A549 (cell line): ENCODE data around the gene EEF1AKMT1. TPM values are rescaled to one million over a fixed set of nuclear protein-coding genes. Genes with fewer than 3 reads are reported as not detected.
"Not testable (repeated sequence)": the region's sequence is repeated elsewhere in the genome, so short reads cannot be mapped to it uniquely, and the experiment has no call there.

Source experiments
- ATAC-seq, 2 experiments: fragments of 200-7000 bp in 1 of 2; fragments of >200 bp in 1 of 2; cut with Nextera tagmentation in 1 of 2; cut with Tn5 transposase in 1 of 2; 3 replicates each; pipeline versions ENCODE4 v1.8.0 to v1.9.1; 2018 to 2020; ENCODE audit warnings: mild to moderate bottlenecking in 1 of 2, moderate library complexity in 1 of 2
- CTCF ChIA-PET: fragments of 300-600 bp; sonication (Branson Sonifier 250); formaldehyde crosslinking; extraction: SDS; loops from one replicate; lab custom pipeline; 2021; ENCODE audit warnings: antibody characterized with exemption, inconsistent platforms; lab: Yijun Ruan, JAX
- POLR2A ChIA-PET: fragments of 350-600 bp; formaldehyde crosslinking; extraction: SDS; loops from one replicate; lab custom pipeline; 2021; ENCODE audit warnings: antibody characterized with exemption, inconsistent platforms; lab: Yijun Ruan, JAX
- DNase-seq, 2 experiments: peaks; one replicate each; pipeline versions ENCODE4 v3.0.0 to v3.0.0-alpha.2; 2011 to 2016; ENCODE audit warnings: low read depth in 1 of 2, low spot score in 1 of 2
- FAIRE-seq: peaks from 2 replicates; lab custom pipeline; 2011; peaks lifted over from hg19 to GRCh38; lab: Jason Lieb, UNC
- H3K27ac ChIP-seq, 2 experiments: fragments of >200 bp; sonication (Bioruptor Twin); formaldehyde crosslinking; 3 replicates each; pipeline ENCODE4 v1.5.1; 2016 to 2017
- H3K4me1 ChIP-seq: fragments of >200 bp; sonication (Bioruptor Twin); formaldehyde crosslinking; 3 replicates; pipeline ENCODE4 v1.6.1; 2016
- H3K4me2 ChIP-seq: fragments of >200 bp; sonication (Bioruptor Twin); formaldehyde crosslinking; 3 replicates; pipeline ENCODE4 v1.6.1; 2016
- H3K4me3 ChIP-seq: fragments of >200 bp; sonication (Bioruptor Twin); formaldehyde crosslinking; 3 replicates; pipeline ENCODE4 v1.5.1; 2016
- H3K9me3 ChIP-seq: fragments of >200 bp; sonication (Bioruptor Twin); formaldehyde crosslinking; 3 replicates; pipeline ENCODE4 v1.6.1; 2016
- ATOH8 ChIP-seq: fragments of 250-450 bp; sonication (Bioruptor Pico); IDR thresholded peaks from 2 replicates; pipeline ENCODE4 v1.5.0; 2020; ENCODE audit warnings: low read depth, mild to moderate bottlenecking, moderate library complexity
- CEBPB ChIP-seq, 2 experiments: fragments of >200 bp in 1 of 2; sonication (Bioruptor Twin) in 1 of 2; formaldehyde crosslinking in 1 of 2; IDR thresholded peaks; 2 replicates each; pipeline ENCODE4 v1.6.1; 2012 to 2016
- E2F6 ChIP-seq: IDR thresholded peaks from 2 replicates; pipeline ENCODE4 v1.6.1; 2012; ENCODE audit warnings: low read depth, borderline replicate concordance
- EHMT2 ChIP-seq: fragments of 200-600 bp; sonication (generic); IDR thresholded peaks from 2 replicates; pipeline ENCODE4 v1.6.1; 2016; ENCODE audit warnings: antibody characterized with exemption, low read depth, mild to moderate bottlenecking, moderate library complexity
- ESRRA ChIP-seq: fragments of 150-350 bp; IDR thresholded peaks from 2 replicates; pipeline ENCODE4 v1.6.1; 2014; ENCODE audit warnings: mild to moderate bottlenecking, low read length, borderline replicate concordance
- FOSB ChIP-seq: fragments of 250-450 bp; sonication (Bioruptor Pico); IDR thresholded peaks from 2 replicates; pipeline ENCODE4 v1.5.0; 2020; ENCODE audit warnings: mild to moderate bottlenecking, moderate library complexity
- FOSL2 ChIP-seq, 2 experiments: fragments of 450-650 bp in 1 of 2; fragments of >200 bp in 1 of 2; sonication (Bioruptor Twin) in 1 of 2; formaldehyde crosslinking; IDR thresholded peaks; 2 replicates each; pipeline versions ENCODE4 v1.5.0 to v1.6.1; 2016 to 2020; ENCODE audit warnings: mild to moderate bottlenecking in 1 of 2, moderate library complexity in 1 of 2
- FOXS1 ChIP-seq: fragments of 250-450 bp; sonication (Bioruptor Pico); IDR thresholded peaks from 2 replicates; pipeline ENCODE4 v1.5.0; 2020; ENCODE audit warnings: mild to moderate bottlenecking, moderate library complexity
- HES2 ChIP-seq: fragments of >200 bp; sonication (Bioruptor Twin); formaldehyde crosslinking; IDR thresholded peaks from 2 replicates; pipeline ENCODE4 v1.6.1; 2016
- HOXB13 ChIP-seq: fragments of 250-450 bp; sonication (Bioruptor Pico); IDR thresholded peaks from 2 replicates; pipeline ENCODE4 v1.5.0; 2020; ENCODE audit warnings: low read depth, mild to moderate bottlenecking, moderate library complexity
- KDM5A ChIP-seq: fragments of 200-600 bp; sonication (generic); IDR thresholded peaks from 2 replicates; pipeline ENCODE4 v1.6.1; 2016; ENCODE audit warnings: antibody characterized with exemption, mild to moderate bottlenecking
- MYC ChIP-seq: IDR thresholded peaks from 2 replicates; pipeline ENCODE4 v1.6.1; 2012; ENCODE audit warnings: mild to moderate bottlenecking, inconsistent platforms, low read length, improper control_type of control experiment, borderline replicate concordance
- NPAS2 ChIP-seq: fragments of 250-450 bp; sonication (Bioruptor Pico); IDR thresholded peaks from 2 replicates; pipeline ENCODE4 v1.8.0; 2022; ENCODE audit warnings: mild to moderate bottlenecking, moderate library complexity, borderline replicate concordance
- NR3C1 ChIP-seq: fragments of >200 bp; sonication (Bioruptor Twin); formaldehyde crosslinking; IDR thresholded peaks from 3 replicates; pipeline ENCODE4 v1.6.1; 2017
- PHF8 ChIP-seq: fragments of 200-600 bp; sonication (generic); IDR thresholded peaks from 2 replicates; pipeline ENCODE4 v1.6.1; 2016; ENCODE audit warnings: low read depth, mild to moderate bottlenecking, antibody characterized with exemption, moderate library complexity, borderline replicate concordance
- RARB ChIP-seq: fragments of 250-450 bp; sonication (Bioruptor Pico); IDR thresholded peaks from 2 replicates; pipeline ENCODE4 v1.8.0; 2021; ENCODE audit warnings: mild to moderate bottlenecking, moderate library complexity
- RNF2 ChIP-seq: fragments of 200-600 bp; sonication (generic); IDR thresholded peaks from 2 replicates; pipeline ENCODE4 v1.6.1; 2016; ENCODE audit warnings: low read depth, mild to moderate bottlenecking, antibody characterized with exemption, moderate library complexity, borderline replicate concordance
- SREBF2 ChIP-seq: fragments of 450-650 bp; IDR thresholded peaks from 2 replicates; pipeline ENCODE4 v1.6.1; 2014; ENCODE audit warnings: mild to moderate bottlenecking, moderate library complexity
- TP53 ChIP-seq: fragments of 250-450 bp; sonication (Bioruptor Pico); IDR thresholded peaks from 2 replicates; pipeline ENCODE4 v1.5.0; 2021; ENCODE audit warnings: mild to moderate bottlenecking, moderate library complexity
- ZNF302 ChIP-seq: fragments of 250-450 bp; sonication (Bioruptor Pico); IDR thresholded peaks from 2 replicates; pipeline ENCODE4 v1.9.0; 2021; ENCODE audit warnings: inconsistent platforms, mild to moderate bottlenecking, moderate library complexity
- whole genome bisulfite sequencing: methylation state at CpG from one replicate; pipeline ENCODE4 v1.1.6; 2017; ENCODE audit errors: missing lambda C conversion rate; 5-methylcytosine and 5-hydroxymethylcytosine counted together
- polyA plus RNA-seq, 4 experiments: library from polyadenylated mRNA; depleted of rRNA in 3 of 4; stranded (reverse); fragments of >200 nt; fragmentation: RNase III in 1 of 4; extraction: RNeasy Plus Mini Kit Qiagen cat#74134 plus additional on column Dnase treatment in 1 of 4; gene quantifications; 2 replicates in 3 of 4; 3 replicates in 1 of 4; pipeline ENCODE4 v1.2.3, GENCODE V29; 2011 to 2017

EEF1AKMT1 gene
- polyA plus RNA-seq, 2 of the 4 experiments (the other 2 are of a cell fraction) = 8.1 to 10.0 TPM

GRCh38 chr13:20754009-20754408, 19.8 kb downstream of the EEF1AKMT1 start:
- ChIA-PET CTCF (interaction anchor here (0.7 kb wide), 1 partner anchor 31 kb away, joined by 3 read pairs; no protein-coding TSS in a partner anchor), POLR2A (no interaction called here)
- H3K9me3 ChIP-seq = peaks cover 12% of the 10 kb centered on the region; the same call in 2 of the 3 replicates
- ATAC-seq = no peak
- no peaks in the 10 kb centered on the region for H3K4me1 ChIP-seq
- no peak for DNase-seq
- no peak for TF ChIP-seq EHMT2
- TF ChIP-seq SREBF2 = no peak
- no peak for TF ChIP-seq TP53
- no peak for TF ChIP-seq HES2
- TF ChIP-seq E2F6 = no peak
- TF ChIP-seq PHF8 = no peak
- no peak for TF ChIP-seq RNF2
- TF ChIP-seq ESRRA = no peak
- no peak for TF ChIP-seq FOXS1 (CRISPR knock-in tag)
- no peak for TF ChIP-seq NPAS2
- TF ChIP-seq HOXB13 (CRISPR knock-in tag) = no peak
- TF ChIP-seq CEBPB (IDR thresholded peaks at IDR 0.05) = no peak
- FAIRE-seq = no peak
- no peak overlapping the region for H3K4me2 ChIP-seq
- no peak overlapping the region for H3K4me3 ChIP-seq
- H3K27ac ChIP-seq = no peak overlapping the region

GRCh38 chr13:20749377-20749776, 24.4 kb downstream of the EEF1AKMT1 start:
- no peak for FAIRE-seq
- H3K4me1 ChIP-seq = no peaks in the 10 kb centered on the region
- ChIA-PET POLR2A (no interaction called here), CTCF (interaction anchor here (0.6 kb wide), 1 partner anchor 156 kb away, joined by 3 read pairs; no protein-coding TSS in a partner anchor)
- 11% methylated on average over 1 of the region's 1 CpG for WGBS
- no peak overlapping the region for H3K4me3 ChIP-seq
- DNase-seq = no peak
- peaks cover 12% of the 10 kb centered on the region; the same call in 2 of the 3 replicates for H3K9me3 ChIP-seq
- TF ChIP-seq KDM5A (no peak), FOSL2 (IDR thresholded peaks at IDR 0.05) (no peak), FOSL2 (CRISPR knock-in tag; IDR thresholded peaks at IDR 0.05) (no peak), NR3C1 (no peak), ATOH8 (CRISPR knock-in tag) (no peak), FOSB (CRISPR knock-in tag) (no peak), MYC (no peak), RARB (no peak), ZNF302 (CRISPR knock-in tag) (no peak)
- no peak for ATAC-seq
- H3K4me2 ChIP-seq = no peak overlapping the region
- H3K27ac ChIP-seq = no peak overlapping the region

- H3K4me1 ChIP-seq, DNase-seq, H3K9me3 ChIP-seq, H3K4me3 ChIP-seq, H3K4me2 ChIP-seq, ATAC-seq, FAIRE-seq, H3K27ac ChIP-seq, POLR2A ChIA-PET: not testable (repeated sequence)
- CTCF ChIA-PET = interaction anchor here (1.1 kb wide), 1 partner anchor 85 kb away, joined by 3 read pairs; no protein-coding TSS in a partner anchor
- WGBS = 92% methylated on average over 4 of the region's 4 CpGs
Measured at GRCh38 chr13:20743830-20744404, 29.8 kb downstream of the EEF1AKMT1 start.
